HG02759 (cell line): ENCODE measurements around the gene MAGI3.
"Not testable (repeated sequence)": the region's sequence is repeated elsewhere in the genome, so short reads cannot be mapped to it uniquely, and the experiment has no call there.

Experiments
- ATAC-seq: cut with Tn5 transposase; IDR thresholded peaks from one replicate; pipeline ENCODE4 v1.9.1; 2021; ENCODE audit warnings: mild to moderate bottlenecking, moderate library complexity; ENCODE audit not compliant: unreplicated experiment

MAGI3 gene

DNA sequence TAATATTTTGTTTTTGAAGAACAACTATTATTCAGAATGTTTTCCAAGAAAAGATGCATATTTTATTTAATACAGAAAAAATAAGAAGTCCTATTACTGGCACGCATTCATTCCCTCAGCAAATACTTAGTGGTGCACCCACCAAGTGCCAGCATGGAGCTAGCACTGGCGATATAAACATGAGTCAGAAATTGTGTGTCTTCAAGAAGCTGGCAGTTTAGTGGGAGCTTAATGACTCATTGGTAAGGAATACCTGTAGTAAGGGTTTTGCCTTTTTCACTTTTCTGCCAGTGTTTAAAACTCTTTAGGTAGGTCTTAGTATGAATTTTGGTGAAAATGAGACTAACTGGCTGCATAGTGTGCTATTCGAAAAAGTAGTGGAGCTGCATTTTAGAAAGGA lies 6.3 kb downstream of the MAGI3 start:
- no peak for ATAC-seq

DNA sequence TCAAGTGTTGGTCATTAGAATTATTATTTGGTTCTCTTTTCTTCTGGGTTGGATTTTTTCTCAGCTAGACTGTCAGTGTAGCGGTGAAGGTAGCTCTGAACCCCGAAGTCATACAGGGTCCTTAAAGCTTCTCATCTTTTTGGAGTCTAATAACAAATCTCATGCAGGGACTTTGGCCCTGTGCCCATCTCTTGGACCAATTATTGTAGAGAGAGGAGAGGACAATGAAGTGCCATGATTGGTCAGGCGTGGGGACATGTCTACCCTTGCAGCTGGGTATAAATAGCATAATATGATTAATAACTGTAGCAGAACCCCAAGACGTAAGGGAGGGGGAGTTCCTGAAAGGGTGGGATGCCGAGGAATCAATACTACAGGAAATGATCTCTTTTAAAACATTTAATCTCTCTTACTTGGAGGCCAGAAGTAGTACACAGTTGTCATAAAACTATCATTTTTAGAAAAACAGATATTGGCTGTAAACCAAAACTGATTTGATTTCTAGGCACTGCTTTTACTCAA lies 8.8 kb downstream of the MAGI3 start:
- ATAC-seq, result no peak

GRCh38 chr1:113401067-113401466 lies 10.8 kb downstream of the MAGI3 start:
- no peak for ATAC-seq

GRCh38 chr1:113401728-113402127 lies 11.4 kb downstream of the MAGI3 start:
- ATAC-seq, result no peak

DNA sequence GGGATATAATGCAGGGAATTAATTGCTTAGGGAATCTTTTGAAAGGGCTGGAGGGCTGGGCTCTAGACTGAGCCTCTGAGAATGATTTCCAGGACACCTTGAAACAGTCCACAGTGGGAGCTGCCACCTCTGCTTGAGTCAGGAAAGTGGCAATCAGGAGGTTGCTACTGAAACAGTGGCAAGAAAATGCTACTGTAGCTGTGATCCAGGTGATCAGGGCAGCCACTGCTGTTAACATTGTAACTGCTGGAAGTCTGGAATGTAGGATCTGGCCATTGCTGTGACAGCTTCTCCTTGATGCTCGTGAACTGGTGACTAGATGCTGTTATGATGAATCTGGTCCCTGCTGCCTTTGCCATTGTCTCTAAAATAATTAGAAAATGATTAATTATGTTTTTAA lies 12.8 kb downstream of the MAGI3 start:
- no peak for ATAC-seq

DNA sequence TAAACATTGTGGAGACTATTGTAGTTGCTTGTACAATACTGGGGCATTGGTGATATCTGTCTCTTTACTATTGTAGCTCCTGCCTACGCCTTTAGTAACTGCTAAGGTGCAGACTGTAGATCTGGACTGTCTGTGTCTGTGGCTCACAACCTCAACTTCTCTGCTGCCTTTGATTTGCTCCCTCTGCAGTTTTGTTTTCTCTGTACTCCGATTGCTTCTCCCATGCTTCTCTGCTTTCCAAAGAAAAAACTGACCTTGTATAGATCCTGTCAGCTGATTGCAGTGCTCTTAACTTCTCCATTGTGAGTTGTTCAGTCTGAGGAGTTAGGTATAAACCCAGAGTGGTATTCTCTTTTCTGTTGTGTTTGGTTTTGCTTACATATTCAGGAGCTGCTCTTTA lies 15.3 kb downstream of the MAGI3 start:
- no peak for ATAC-seq

- not testable (repeated sequence) for ATAC-seq
These were observed 15.8 kb downstream of the MAGI3 start for GRCh38 chr1:113406149-113406548.

GRCh38 chr1:113409363-113409762 lies 19.0 kb downstream of the MAGI3 start:
- no peak for ATAC-seq

- ATAC-seq, result not testable (repeated sequence)
These were observed 21.7 kb downstream of the MAGI3 start for GRCh38 chr1:113412020-113412419.

DNA sequence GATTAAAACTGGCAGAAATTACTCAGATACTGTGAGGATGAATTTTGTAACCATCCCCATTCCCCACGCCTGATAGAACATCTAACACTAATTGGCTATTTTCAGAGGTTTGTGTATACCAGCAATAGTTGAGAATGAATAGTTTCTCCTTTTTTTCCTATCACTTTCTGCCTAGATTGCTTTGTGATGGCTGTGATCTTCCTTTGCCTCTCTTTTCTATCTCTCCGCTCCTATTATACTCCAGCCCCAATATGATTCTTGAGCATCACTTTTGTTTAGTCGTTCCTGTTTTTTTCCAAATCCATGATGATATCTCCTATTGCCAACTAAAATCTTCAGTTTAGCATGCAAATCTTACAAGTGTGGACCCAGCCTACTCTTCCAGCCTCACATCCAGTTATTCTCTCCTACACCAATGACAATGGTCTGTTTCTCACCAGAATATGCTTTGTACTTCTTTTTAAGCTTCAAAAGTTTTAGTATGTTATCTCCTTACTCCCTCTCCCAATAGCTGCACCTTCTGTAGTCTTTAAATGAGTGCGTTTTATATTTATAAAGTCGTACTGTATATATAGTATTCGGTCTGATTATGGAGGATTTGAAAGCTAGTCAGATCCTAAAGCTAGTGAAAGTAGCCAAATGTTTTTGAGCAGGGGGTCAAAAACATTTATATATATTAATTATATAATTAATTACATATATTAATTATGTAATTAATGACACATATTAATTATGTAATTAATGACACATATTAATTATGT lies 25.2 kb downstream of the MAGI3 start:
- no peak for ATAC-seq

- ATAC-seq, result not testable (repeated sequence)
These were observed 25.8 kb downstream of the MAGI3 start for GRCh38 chr1:113416071-113416470.

DNA sequence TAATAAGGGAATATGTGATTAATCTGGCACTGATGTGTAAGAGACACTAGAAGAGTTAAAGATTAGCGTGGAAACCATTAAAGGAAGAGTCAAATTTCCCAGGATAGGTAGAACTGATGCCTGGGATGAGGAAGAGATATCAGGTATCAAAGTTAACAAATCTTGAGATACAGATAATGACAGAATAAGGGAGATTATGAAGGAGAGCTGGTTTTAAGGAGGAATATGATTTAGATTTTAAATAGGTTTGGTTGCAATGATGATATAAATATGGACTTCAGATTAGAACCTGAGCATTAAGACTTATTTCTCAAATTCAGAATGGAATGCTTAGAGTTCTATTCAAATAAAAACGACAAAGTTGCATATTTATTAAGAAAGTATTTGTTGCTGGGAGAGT lies 26.2 kb downstream of the MAGI3 start:
- no peak for ATAC-seq

- no peak for ATAC-seq
These were observed 32.2 kb downstream of the MAGI3 start for GRCh38 chr1:113422315-113423068.

DNA sequence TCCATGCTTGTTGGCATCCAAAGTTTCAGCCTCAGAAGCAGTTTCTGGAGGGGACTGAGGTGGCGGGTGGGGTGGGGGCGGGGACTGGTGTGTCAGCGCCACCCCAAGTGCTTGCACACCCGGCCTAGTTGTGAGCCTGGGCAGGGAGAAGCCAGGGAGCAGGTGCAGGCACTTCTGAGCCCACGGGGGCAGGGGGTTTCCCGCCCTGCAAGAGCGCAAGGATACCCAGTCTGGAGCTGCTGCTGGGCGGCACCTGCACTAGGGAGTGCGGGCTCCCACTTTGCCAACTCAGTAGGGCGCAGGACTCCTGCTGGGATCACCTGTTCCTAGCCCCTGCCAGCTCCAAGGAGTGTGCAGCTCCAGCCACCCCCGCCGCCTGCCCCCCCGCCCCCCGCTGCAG lies 33.5 kb downstream of the MAGI3 start:
- no peak for ATAC-seq

- ATAC-seq, result no peak
These were observed 39.3 kb downstream of the MAGI3 start for GRCh38 chr1:113429461-113430153.

- ATAC-seq, result no peak
These were observed 42.9 kb downstream of the MAGI3 start for GRCh38 chr1:113433184-113433583.

DNA sequence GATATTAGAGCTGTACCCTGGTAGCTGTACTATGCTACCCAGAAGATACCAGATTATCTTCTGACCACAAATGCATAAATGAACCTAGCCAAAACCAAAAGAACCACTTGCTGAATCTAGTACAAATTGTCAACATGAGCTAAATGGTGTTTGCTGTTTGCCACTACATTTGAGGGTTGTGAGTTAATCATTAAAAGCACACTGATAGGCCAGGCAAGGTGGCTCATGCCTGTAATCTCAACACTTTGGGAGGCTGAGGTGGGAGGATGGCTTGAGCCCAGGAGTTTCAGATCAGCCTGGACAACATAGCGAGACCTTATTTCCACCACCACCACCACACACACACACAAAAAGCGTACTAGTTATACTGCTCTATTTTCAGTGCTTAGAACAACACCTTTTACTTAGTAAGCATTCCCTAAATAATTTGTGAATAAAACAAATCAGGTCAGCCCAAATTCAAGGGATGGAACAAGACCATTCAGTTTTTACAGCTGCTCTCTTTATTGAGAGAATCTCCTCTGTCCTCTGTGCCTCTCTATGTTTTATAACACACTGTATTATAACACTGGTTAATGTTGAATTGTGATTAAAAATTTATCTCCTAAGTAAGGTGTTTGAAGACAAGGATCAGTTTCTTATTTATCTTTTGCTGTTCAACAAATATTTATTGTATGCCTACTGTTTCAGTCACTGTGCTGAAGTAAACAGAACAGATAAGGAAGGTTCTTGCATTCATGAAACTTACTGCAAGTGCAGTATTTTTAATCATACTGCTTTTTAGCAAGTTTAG lies 44.0 kb downstream of the MAGI3 start:
- ATAC-seq, result no peak

GRCh38 chr1:113434874-113435175 lies 44.5 kb downstream of the MAGI3 start:
- ATAC-seq, result no peak

DNA sequence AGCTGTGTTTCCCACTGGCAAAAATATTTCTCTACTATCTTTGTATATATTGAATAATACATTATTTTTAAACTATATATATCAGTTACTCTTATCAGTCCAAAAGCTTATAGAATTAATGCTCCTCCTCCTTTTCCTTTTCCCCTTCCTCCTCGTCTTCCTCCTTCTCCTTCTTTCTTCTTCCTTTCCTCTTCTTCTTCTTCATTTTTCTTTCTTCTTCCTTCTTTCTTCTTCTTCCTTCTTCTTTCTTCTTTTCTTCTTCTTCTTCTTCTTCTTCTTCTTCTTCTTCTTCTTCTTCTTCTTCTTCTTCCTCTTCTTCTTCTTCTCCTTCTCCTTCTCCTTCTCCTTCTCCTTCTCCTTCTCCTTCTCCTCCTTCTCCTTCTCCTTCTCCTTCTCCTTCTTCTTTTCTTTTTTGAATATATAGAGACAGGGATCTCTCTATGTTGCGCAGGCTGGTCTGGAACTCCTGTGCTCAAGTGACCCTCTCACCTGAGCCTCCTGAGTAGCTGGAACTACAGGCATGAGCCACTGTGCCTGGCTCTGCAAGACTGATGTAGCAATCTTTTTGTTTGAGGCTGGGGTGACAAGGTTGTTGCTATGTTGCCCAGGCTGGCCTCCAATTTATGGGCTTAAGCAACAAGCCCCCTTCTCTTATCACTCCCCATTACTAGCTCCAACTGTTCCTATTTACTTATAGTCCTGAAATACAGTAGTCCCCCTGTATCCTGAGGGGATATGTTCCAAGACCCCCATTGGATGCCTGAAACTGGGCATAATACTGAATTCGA lies 47.4 kb downstream of the MAGI3 start:
- no peak for ATAC-seq
